Measurements from ENCODE around the gene NRCAM.

DNA sequence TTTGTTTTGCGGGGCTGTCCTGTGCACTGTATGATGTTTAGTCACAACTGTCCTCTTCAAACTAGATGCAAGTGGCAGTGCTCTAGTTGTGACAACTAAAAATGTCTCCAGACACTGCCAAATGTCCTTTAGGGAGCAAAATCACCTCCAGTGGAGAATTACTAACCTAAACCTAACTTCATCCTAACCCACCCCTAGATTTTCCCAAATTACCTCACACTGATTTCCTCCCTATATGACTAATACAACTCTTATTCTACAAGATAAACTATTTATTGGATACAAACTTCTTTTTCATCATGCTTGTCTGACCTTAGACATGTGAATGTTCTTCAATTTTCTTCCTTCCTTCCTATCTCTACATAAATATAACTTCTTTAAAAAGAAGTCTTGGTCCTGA, 43.3 kb upstream of the NRCAM start:
- no peak for TF ChIP-seq CREB1 (IDR thresholded peaks at IDR 0.05)
- no peak for TF ChIP-seq CREB1 (CRISPR knock-in tag; IDR thresholded peaks at IDR 0.05)
- no peak for TF ChIP-seq RXRA (CRISPR knock-in tag; IDR thresholded peaks at IDR 0.05)
- no peak for TF ChIP-seq ZSCAN22 (CRISPR knock-in tag; IDR thresholded peaks at IDR 0.05)
- no peak for TF ChIP-seq ETV5 (CRISPR knock-in tag; IDR thresholded peaks at IDR 0.05; ENCODE audit: borderline replicate concordance)
- TF ChIP-seq ZNF138 (CRISPR knock-in tag; IDR thresholded peaks at IDR 0.05; ENCODE audit: low read depth) = no peak
- no peak for TF ChIP-seq ZNF24 (IDR thresholded peaks at IDR 0.05)
- no peak for TF ChIP-seq ELF1 (CRISPR knock-in tag; IDR thresholded peaks at IDR 0.05)
- TF ChIP-seq XRCC5 (optimal IDR thresholded peaks at IDR 0.05; ENCODE audit: low read length) = no peak
- TF ChIP-seq NR3C1 (CRISPR knock-in tag; IDR thresholded peaks at IDR 0.05) = no peak
- TF ChIP-seq, protein P1, sequence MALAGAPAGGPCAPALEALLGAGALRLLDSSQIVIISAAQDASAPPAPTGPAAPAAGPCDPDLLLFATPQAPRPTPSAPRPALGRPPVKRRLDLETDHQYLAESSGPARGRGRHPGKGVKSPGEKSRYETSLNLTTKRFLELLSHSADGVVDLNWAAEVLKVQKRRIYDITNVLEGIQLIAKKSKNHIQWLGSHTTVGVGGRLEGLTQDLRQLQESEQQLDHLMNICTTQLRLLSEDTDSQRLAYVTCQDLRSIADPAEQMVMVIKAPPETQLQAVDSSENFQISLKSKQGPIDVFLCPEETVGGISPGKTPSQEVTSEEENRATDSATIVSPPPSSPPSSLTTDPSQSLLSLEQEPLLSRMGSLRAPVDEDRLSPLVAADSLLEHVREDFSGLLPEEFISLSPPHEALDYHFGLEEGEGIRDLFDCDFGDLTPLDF (CRISPR knock-in tag; IDR thresholded peaks at IDR 0.05) = no peak
- no peak for TF ChIP-seq HOXA7 (CRISPR knock-in tag; IDR thresholded peaks at IDR 0.05)
- TF ChIP-seq, protein P2, sequence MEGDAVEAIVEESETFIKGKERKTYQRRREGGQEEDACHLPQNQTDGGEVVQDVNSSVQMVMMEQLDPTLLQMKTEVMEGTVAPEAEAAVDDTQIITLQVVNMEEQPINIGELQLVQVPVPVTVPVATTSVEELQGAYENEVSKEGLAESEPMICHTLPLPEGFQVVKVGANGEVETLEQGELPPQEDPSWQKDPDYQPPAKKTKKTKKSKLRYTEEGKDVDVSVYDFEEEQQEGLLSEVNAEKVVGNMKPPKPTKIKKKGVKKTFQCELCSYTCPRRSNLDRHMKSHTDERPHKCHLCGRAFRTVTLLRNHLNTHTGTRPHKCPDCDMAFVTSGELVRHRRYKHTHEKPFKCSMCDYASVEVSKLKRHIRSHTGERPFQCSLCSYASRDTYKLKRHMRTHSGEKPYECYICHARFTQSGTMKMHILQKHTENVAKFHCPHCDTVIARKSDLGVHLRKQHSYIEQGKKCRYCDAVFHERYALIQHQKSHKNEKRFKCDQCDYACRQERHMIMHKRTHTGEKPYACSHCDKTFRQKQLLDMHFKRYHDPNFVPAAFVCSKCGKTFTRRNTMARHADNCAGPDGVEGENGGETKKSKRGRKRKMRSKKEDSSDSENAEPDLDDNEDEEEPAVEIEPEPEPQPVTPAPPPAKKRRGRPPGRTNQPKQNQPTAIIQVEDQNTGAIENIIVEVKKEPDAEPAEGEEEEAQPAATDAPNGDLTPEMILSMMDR (CRISPR knock-in tag; IDR thresholded peaks at IDR 0.05) = no peak

Measured in HepG2 (cell line).